ENCODE data around the gene MS4A15. TPM values are rescaled to one million over a fixed set of nuclear protein-coding genes. Genes with fewer than 3 reads are reported as not detected.
"Not testable (repeated sequence)": the region's sequence is repeated elsewhere in the genome, so short reads cannot be mapped to it uniquely, and the experiment has no call there.

Gene MS4A15
- total and polyA plus RNA-seq, 9 of the 15 experiments (the other 6 are each of a cell fraction or from before 2014, with no cell fraction given): not detected

GRCh38 chr11:60757231-60757800 is 649 bp downstream of the MS4A15 start:
- BruUV-seq (replicated peaks): no TSS peak
- no peak for ATAC-seq
- no peak for FAIRE-seq
- Histone ChIP-seq H3K27ac (ENCODE audit: extremely low read depth, low read depth, low read length) (no peak overlapping the region), H4K20me1 (replicated peaks; ENCODE audit: control insufficient read depth, insufficient read depth, low read length) (no peaks in the 10 kb centered on the region), H3K4me2 (ENCODE audit: insufficient read depth, low read length) (no peak overlapping the region), H3K4me1 (replicated peaks in 1 of 2; ENCODE audit: control insufficient read depth in 2 of 2, insufficient read depth in 2 of 2, low read length in 2 of 2) (peaks cover 0 to 8% of the 10 kb centered on the region in 2 experiments; a peak in 2 of 5 replicates), H3K9me3 (replicated peaks; ENCODE audit: control insufficient read depth, insufficient read depth, low read depth, low read length) (no peaks in the 10 kb centered on the region), H3K79me2 (ENCODE audit: control insufficient read depth, insufficient read depth, low read length) (no peaks in the 10 kb centered on the region), H3K4me3 (no peak overlapping the region), H3K36me3 (ENCODE audit: control insufficient read depth, insufficient read depth, low read length) (no peaks in the 10 kb centered on the region), H3K9ac (ENCODE audit: insufficient read depth in 1 of 2, low read depth in 2 of 2, low read length in 2 of 2) (no peak overlapping the region), H3K9me1 (ENCODE audit: control insufficient read depth, insufficient read depth, low read length) (no peaks in the 10 kb centered on the region), H2AFZ (ENCODE audit: low read depth, low read length) (no peak overlapping the region), H3K27me3 (ENCODE audit: control insufficient read depth in 2 of 2, insufficient read depth in 2 of 2, low read length in 2 of 2) (peaks cover 25 to 37% of the 10 kb centered on the region in 2 experiments)
- in situ Hi-C loops (cut with MboI) (no loop called here), intact Hi-C loops (cut with micrococcal nuclease) (loop anchor here (10.0 kb wide), 2 partner anchors 103 to 493 kb away; no protein-coding TSS in a partner anchor)
- WGBS (ENCODE audit: insufficient coverage, low coverage, missing lambda C conversion rate): 5% methylated on average over 19 of the region's 19 CpGs
- POLR2A ChIA-PET: interaction anchor here (0.7 to 1.5 kb wide), 2 partner anchors 25 to 37 kb away, joined by 3 read pairs; no protein-coding TSS in a partner anchor
- TF ChIP-seq NR2C2 (CRISPR knock-in tag; IDR thresholded peaks at IDR 0.05) (no peak), NR2C2 (tag; IDR thresholded peaks at IDR 0.05) (no peak), FIP1L1 (IDR thresholded peaks at IDR 0.05; ENCODE audit: low read depth, low read length, poor library complexity, severe bottlenecking) (no peak), NUFIP1 (IDR thresholded peaks at IDR 0.05; ENCODE audit: partially characterized antibody) (no peak), BRD4 (IDR thresholded peaks at IDR 0.05) (no peak), POU5F1 (IDR thresholded peaks at IDR 0.05; ENCODE audit: borderline replicate concordance, low read depth, low read length, partially characterized antibody) (no peak), HIVEP1 (CRISPR knock-in tag; IDR thresholded peaks at IDR 0.05) (no peak)
- no peak for DNase-seq (ENCODE audit: extremely low read depth in 1 of 4, low spot score in 3 of 4)
- CTCF ChIA-PET (ENCODE audit: low intra/inter-chr PET ratio): no interaction called here

- H3K9ac ChIP-seq (ENCODE audit: insufficient read depth in 1 of 2, low read depth in 2 of 2, low read length in 2 of 2); H3K9me1 ChIP-seq (ENCODE audit: control insufficient read depth, insufficient read depth, low read length); in situ Hi-C loops (cut with MboI); H3K4me3 ChIP-seq; H3K4me2 ChIP-seq (ENCODE audit: insufficient read depth, low read length); H3K27ac ChIP-seq (ENCODE audit: extremely low read depth, low read depth, low read length); BruUV-seq (replicated peaks); H3K9me3 ChIP-seq (replicated peaks; ENCODE audit: control insufficient read depth, insufficient read depth, low read depth, low read length); H3K4me1 ChIP-seq (replicated peaks in 1 of 2; ENCODE audit: control insufficient read depth in 2 of 2, insufficient read depth in 2 of 2, low read length in 2 of 2); FAIRE-seq; H3K36me3 ChIP-seq (ENCODE audit: control insufficient read depth, insufficient read depth, low read length); H3K79me2 ChIP-seq (ENCODE audit: control insufficient read depth, insufficient read depth, low read length); H2AFZ ChIP-seq (ENCODE audit: low read depth, low read length); ATAC-seq; DNase-seq (ENCODE audit: extremely low read depth in 1 of 4, low spot score in 3 of 4); H4K20me1 ChIP-seq (replicated peaks; ENCODE audit: control insufficient read depth, insufficient read depth, low read length): not testable (repeated sequence)
- CTCF ChIA-PET (ENCODE audit: low intra/inter-chr PET ratio): interaction anchor here (0.5 kb wide), 1 partner anchor 109 kb away, joined by 3 read pairs; no protein-coding TSS in a partner anchor
- 7% methylated on average over 4 of the region's 4 CpGs for WGBS (ENCODE audit: insufficient coverage, low coverage, missing lambda C conversion rate)
- POLR2A ChIA-PET: interaction anchor here (0.6 kb wide), 1 partner anchor 14 kb away, joined by 3 read pairs; no protein-coding TSS in a partner anchor
- H3K27me3 ChIP-seq (ENCODE audit: control insufficient read depth in 2 of 2, insufficient read depth in 2 of 2, low read length in 2 of 2): peaks cover 26 to 44% of the 10 kb centered on the region in 2 experiments
- intact Hi-C loops (cut with micrococcal nuclease): loop anchor here (10.0 kb wide), 2 partner anchors 104 to 494 kb away; no protein-coding TSS in a partner anchor
Measured at GRCh38 chr11:60758671-60759070, 2.0 kb downstream of the MS4A15 start.

Data from K562 (cell line).